Liver (tissue), 9 donors: Measurements from ENCODE around the gene SDE2. TPM values are rescaled to one million over a fixed set of nuclear protein-coding genes. Genes with fewer than 3 reads are reported as not detected.

Experiments used
- DNase-seq: peaks from one replicate; pipeline ENCODE4 v3.0.0-alpha.2; 2017; ENCODE audit warnings: low spot score
- H3K27ac ChIP-seq, 2 donors: one replicate each; pipeline ENCODE4 v1.7.0; 2013; ENCODE audit warnings: inconsistent platforms in 2 of 2, low read length in 2 of 2, control low read depth in 1 of 2, low read depth in 1 of 2, mild to moderate bottlenecking in 1 of 2
- H3K27me3 ChIP-seq, 4 donors: one replicate each; pipeline versions ENCODE4 v1.6.1 to v1.7.0; 2013; ENCODE audit warnings: low read length in 3 of 4, inconsistent platforms in 1 of 4, mild to moderate bottlenecking in 1 of 4, moderate library complexity in 1 of 4; ENCODE audit not compliant: control insufficient read depth in 4 of 4, insufficient read depth in 4 of 4
- H3K36me3 ChIP-seq, 4 donors: one replicate each; pipeline versions ENCODE4 v1.6.1 to v1.7.0; 2013; ENCODE audit warnings: low read length in 3 of 4, mild to moderate bottlenecking in 3 of 4, low read depth in 1 of 4, moderate library complexity in 1 of 4; ENCODE audit not compliant: control insufficient read depth in 4 of 4, insufficient read depth in 3 of 4
- H3K4me1 ChIP-seq, 4 donors: one replicate each; pipeline versions ENCODE4 v1.6.1 to v1.7.0; 2013; ENCODE audit warnings: low read length in 3 of 4, mild to moderate bottlenecking in 3 of 4, moderate library complexity in 1 of 4; ENCODE audit not compliant: control insufficient read depth in 4 of 4, insufficient read depth in 4 of 4
- H3K4me3 ChIP-seq, 3 donors: one replicate each; pipeline versions ENCODE4 v1.6.1 to v1.7.0; 2013; ENCODE audit warnings: low read length in 3 of 3, control low read depth in 1 of 3, low read depth in 1 of 3, mild to moderate bottlenecking in 1 of 3
- H3K9ac ChIP-seq, 2 donors: one replicate each; pipeline ENCODE4 v1.7.0; 2013; ENCODE audit warnings: low read length in 2 of 2, mild to moderate bottlenecking in 2 of 2, moderate library complexity in 2 of 2, control low read depth in 1 of 2, low read depth in 1 of 2
- H3K9me3 ChIP-seq, 4 donors: one replicate each; pipeline versions ENCODE4 v1.6.1 to v1.7.0; 2013; ENCODE audit warnings: low read length in 3 of 4; ENCODE audit not compliant: control insufficient read depth in 4 of 4
- EGR1 ChIP-seq, 2 donors: IDR thresholded peaks; 2 replicates each; pipeline ENCODE4 v1.6.1; 2016 to 2018; ENCODE audit warnings: antibody characterized with exemption in 2 of 2, low read depth in 2 of 2
- FOXA2 ChIP-seq: IDR thresholded peaks from 2 replicates; pipeline ENCODE4 v1.6.1; 2016; ENCODE audit warnings: antibody characterized with exemption
- GABPA ChIP-seq, 2 donors: IDR thresholded peaks in 1 of 2; conservative IDR thresholded peaks in 1 of 2; 2 replicates each; pipeline ENCODE4 v1.6.1; 2016; ENCODE audit warnings: antibody characterized with exemption in 2 of 2, mild to moderate bottlenecking in 1 of 2, moderate library complexity in 1 of 2
- HNF4G ChIP-seq: IDR thresholded peaks from 2 replicates; pipeline ENCODE4 v1.6.1; 2016; ENCODE audit warnings: antibody characterized with exemption
- JUND ChIP-seq, 2 donors: IDR thresholded peaks; 2 replicates each; pipeline ENCODE4 v1.6.1; 2016; ENCODE audit warnings: antibody characterized with exemption in 2 of 2
- NR2F2 ChIP-seq: IDR thresholded peaks from 2 replicates; pipeline ENCODE4 v1.6.1; 2016; ENCODE audit warnings: antibody characterized with exemption
- RAD21 ChIP-seq, 2 donors: IDR thresholded peaks; 2 replicates each; pipeline ENCODE4 v1.6.1; 2016; ENCODE audit warnings: antibody characterized with exemption in 2 of 2, mild to moderate bottlenecking in 2 of 2
- RXRA ChIP-seq, 2 donors: IDR thresholded peaks; 2 replicates each; pipeline ENCODE4 v1.6.1; 2017 to 2018; ENCODE audit warnings: antibody characterized with exemption in 2 of 2, mild to moderate bottlenecking in 1 of 2
- SP1 ChIP-seq: IDR thresholded peaks from 2 replicates; pipeline ENCODE4 v1.6.1; 2018; ENCODE audit warnings: antibody characterized with exemption, mild to moderate bottlenecking
- TAF1 ChIP-seq: conservative IDR thresholded peaks from 2 replicates; pipeline ENCODE4 v1.6.1; 2016; ENCODE audit warnings: antibody characterized with exemption, mild to moderate bottlenecking
- YY1 ChIP-seq: IDR thresholded peaks from 2 replicates; pipeline ENCODE4 v1.6.1; 2016; ENCODE audit warnings: antibody characterized with exemption, mild to moderate bottlenecking
- WGBS: extraction: QIAGEN DNeasy Blood & Tissue Kit; methylation state at CpG from one replicate; pipeline ENCODE4 v1.1.7; 2013; 5-methylcytosine and 5-hydroxymethylcytosine counted together
- polyA plus RNA-seq, 2 donors: library from polyadenylated mRNA; stranded (reverse) in 1 of 2; unstranded in 1 of 2; fragments of 200-250 nt in 1 of 2; fragments of >200 nt in 1 of 2; fragmentation: Nextera tagmentation in 1 of 2; extraction: Ambion mirVana in 1 of 2; gene quantifications; one replicate each; pipeline versions ENCODE4 v1.2.1 to v1.2.3, GENCODE V29; 2013 to 2015
- total RNA-seq, 2 donors: library from RNA; depleted of rRNA; stranded (reverse); fragments of >200 nt; gene quantifications; one replicate each; pipeline ENCODE4 v1.2.3, GENCODE V29; 2014
- TF ChIP-seq, protein P1 (sequence below): IDR thresholded peaks from 2 replicates; pipeline ENCODE4 v1.6.1; 2016; ENCODE audit warnings: antibody characterized with exemption
- TF ChIP-seq, protein P2 (sequence below): IDR thresholded peaks from 2 replicates; pipeline ENCODE4 v1.6.1; 2016; ENCODE audit warnings: antibody characterized with exemption, mild to moderate bottlenecking
- TF ChIP-seq, protein P3 (sequence below): IDR thresholded peaks from 2 replicates; pipeline ENCODE4 v1.6.1; 2016; ENCODE audit warnings: antibody characterized with exemption
- TF ChIP-seq, protein P4 (sequence below): IDR thresholded peaks from 2 replicates; pipeline ENCODE4 v1.6.1; 2016; ENCODE audit warnings: antibody characterized with exemption
- donor health status: healthy.
- donor health status: healthy.
- donor health status: healthy.
- donor health status: healthy.
- donor health status: healthy.

SDE2 gene
- total and polyA plus RNA-seq, 4 donors: 4.7 to 53.7 (median 11.0) TPM

DNA sequence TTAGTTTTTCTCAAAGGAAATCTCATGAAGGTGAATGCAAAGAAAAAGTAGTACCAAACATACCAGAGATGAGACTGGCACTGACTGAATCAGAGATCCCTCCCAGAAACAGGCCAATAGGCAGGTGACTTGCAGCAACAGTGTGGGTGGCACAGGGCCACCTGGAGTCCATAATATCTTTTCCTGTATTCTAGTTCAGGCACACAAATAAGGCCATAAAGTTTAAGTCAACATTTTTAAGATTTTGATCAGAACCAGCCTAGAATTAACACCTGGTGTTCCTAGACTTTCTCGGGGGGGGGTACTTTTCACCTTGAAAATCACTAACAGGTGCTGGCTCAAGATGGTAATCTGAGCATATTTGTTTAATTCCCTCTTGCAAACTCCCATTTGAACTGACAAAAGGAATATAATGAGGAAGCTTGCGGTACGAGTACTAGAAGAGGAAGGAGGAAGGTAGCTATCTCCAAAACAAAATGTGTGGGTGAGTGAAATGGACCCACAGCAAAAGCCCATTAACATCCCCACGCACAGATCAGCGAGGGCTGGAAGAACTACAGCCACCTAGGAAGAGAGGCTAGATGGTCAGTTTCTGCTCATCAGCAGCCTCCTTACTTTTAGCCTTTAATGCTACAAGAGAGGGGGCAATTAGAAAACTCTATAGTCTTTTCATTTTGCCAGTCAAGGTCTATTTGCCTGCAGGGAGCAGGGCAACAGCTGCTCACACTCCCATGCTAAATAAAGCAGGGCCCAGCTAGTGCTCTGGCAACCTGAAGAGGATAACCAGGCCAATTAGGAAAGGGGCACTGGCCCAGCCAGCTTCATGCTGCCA is 18.9 kb downstream of the SDE2 start:
- DNase-seq: no peak
- no peaks in the 10 kb centered on the region for H3K9me3 ChIP-seq
- no peak overlapping the region for H3K27ac ChIP-seq
- no peak overlapping the region for H3K9ac ChIP-seq
- H3K27me3 ChIP-seq: no peaks in the 10 kb centered on the region
- H3K4me3 ChIP-seq: no peak overlapping the region
- H3K4me1 ChIP-seq: no peaks in the 10 kb centered on the region
- TF ChIP-seq RXRA (IDR thresholded peaks at IDR 0.05) (no peak), GABPA (IDR thresholded peaks at IDR 0.05 in 1 of 2, conservative IDR thresholded peaks at IDR 0.05 in 1 of 2) (no peak), EGR1 (IDR thresholded peaks at IDR 0.05; ENCODE audit: low read depth in 2 of 2) (no peak), SP1 (no peak), TAF1 (no peak), FOXA2 (no peak), YY1 (no peak), HNF4G (no peak), RAD21 (IDR thresholded peaks at IDR 0.05) (no peak), NR2F2 (no peak)
- TF ChIP-seq, protein P1, sequence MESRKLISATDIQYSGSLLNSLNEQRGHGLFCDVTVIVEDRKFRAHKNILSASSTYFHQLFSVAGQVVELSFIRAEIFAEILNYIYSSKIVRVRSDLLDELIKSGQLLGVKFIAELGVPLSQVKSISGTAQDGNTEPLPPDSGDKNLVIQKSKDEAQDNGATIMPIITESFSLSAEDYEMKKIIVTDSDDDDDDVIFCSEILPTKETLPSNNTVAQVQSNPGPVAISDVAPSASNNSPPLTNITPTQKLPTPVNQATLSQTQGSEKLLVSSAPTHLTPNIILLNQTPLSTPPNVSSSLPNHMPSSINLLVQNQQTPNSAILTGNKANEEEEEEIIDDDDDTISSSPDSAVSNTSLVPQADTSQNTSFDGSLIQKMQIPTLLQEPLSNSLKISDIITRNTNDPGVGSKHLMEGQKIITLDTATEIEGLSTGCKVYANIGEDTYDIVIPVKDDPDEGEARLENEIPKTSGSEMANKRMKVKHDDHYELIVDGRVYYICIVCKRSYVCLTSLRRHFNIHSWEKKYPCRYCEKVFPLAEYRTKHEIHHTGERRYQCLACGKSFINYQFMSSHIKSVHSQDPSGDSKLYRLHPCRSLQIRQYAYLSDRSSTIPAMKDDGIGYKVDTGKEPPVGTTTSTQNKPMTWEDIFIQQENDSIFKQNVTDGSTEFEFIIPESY: no peak
- TF ChIP-seq, protein P2, sequence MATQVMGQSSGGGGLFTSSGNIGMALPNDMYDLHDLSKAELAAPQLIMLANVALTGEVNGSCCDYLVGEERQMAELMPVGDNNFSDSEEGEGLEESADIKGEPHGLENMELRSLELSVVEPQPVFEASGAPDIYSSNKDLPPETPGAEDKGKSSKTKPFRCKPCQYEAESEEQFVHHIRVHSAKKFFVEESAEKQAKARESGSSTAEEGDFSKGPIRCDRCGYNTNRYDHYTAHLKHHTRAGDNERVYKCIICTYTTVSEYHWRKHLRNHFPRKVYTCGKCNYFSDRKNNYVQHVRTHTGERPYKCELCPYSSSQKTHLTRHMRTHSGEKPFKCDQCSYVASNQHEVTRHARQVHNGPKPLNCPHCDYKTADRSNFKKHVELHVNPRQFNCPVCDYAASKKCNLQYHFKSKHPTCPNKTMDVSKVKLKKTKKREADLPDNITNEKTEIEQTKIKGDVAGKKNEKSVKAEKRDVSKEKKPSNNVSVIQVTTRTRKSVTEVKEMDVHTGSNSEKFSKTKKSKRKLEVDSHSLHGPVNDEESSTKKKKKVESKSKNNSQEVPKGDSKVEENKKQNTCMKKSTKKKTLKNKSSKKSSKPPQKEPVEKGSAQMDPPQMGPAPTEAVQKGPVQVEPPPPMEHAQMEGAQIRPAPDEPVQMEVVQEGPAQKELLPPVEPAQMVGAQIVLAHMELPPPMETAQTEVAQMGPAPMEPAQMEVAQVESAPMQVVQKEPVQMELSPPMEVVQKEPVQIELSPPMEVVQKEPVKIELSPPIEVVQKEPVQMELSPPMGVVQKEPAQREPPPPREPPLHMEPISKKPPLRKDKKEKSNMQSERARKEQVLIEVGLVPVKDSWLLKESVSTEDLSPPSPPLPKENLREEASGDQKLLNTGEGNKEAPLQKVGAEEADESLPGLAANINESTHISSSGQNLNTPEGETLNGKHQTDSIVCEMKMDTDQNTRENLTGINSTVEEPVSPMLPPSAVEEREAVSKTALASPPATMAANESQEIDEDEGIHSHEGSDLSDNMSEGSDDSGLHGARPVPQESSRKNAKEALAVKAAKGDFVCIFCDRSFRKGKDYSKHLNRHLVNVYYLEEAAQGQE: no peak
- 88% methylated on average over 5 of the region's 5 CpGs for WGBS
- peaks cover 8 to 37% (median 29%) of the 10 kb centered on the region in 4 donors for H3K36me3 ChIP-seq

DNA sequence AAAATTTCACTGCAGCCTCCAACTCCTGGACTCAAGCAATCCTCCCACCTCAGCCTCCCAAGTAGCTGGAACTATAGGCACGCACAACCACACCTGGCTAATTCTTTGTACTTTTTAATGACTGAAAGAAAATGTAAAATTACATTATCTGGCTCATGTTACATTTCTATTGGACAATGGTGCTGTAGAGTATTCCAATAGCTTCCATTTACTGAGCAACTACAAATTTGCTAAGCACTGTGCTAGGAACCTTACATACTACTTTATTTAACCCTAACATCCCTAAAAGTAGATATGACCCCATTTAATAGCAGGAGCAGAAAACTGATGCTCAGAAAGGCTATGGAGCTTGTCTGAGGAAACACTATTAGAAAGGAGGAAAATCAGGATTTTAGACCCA is 19.7 kb downstream of the SDE2 start:
- DNase-seq: no peak
- Histone ChIP-seq H3K4me1 (no peaks in the 10 kb centered on the region), H3K36me3 (peaks cover 5 to 31% (median 24%) of the 10 kb centered on the region in 4 donors), H3K9ac (no peak overlapping the region), H3K4me3 (no peak overlapping the region), H3K9me3 (no peaks in the 10 kb centered on the region), H3K27me3 (no peaks in the 10 kb centered on the region), H3K27ac (no peak overlapping the region)
- TF ChIP-seq TAF1: no peak
- TF ChIP-seq, protein P3, sequence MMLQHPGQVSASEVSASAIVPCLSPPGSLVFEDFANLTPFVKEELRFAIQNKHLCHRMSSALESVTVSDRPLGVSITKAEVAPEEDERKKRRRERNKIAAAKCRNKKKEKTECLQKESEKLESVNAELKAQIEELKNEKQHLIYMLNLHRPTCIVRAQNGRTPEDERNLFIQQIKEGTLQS: no peak
- TF ChIP-seq YY1: no peak
- TF ChIP-seq EGR1 (IDR thresholded peaks at IDR 0.05; ENCODE audit: low read depth in 2 of 2): no peak
- no peak for TF ChIP-seq JUND (IDR thresholded peaks at IDR 0.05)
- TF ChIP-seq, protein P1: no peak
- TF ChIP-seq, protein P4, sequence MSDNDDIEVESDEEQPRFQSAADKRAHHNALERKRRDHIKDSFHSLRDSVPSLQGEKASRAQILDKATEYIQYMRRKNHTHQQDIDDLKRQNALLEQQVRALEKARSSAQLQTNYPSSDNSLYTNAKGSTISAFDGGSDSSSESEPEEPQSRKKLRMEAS: no peak
- TF ChIP-seq SP1: no peak
- TF ChIP-seq RXRA (IDR thresholded peaks at IDR 0.05): no peak
- 92% methylated on average over 1 of the region's 1 CpG for WGBS
